ENCODE data around the gene TACC3. TPM values are rescaled to one million over a fixed set of nuclear protein-coding genes. Genes with fewer than 3 reads are reported as not detected.

Gene TACC3
- total RNA-seq (100 to 1,000 TPM; 100 to 165 (median 162) TPM), polyA plus RNA-seq (100 to 1,000 TPM in 1 of 2 donors, 10 to 100 TPM in 1; 70.5 to 100 TPM), total RNA-seq (160 reads per million, percentile 91 among the genes with 10 or more reads in this experiment)

GRCh38 chr4:1721003-1721665 is at the start of gene TACC3, which contains the start of gene TMEM129:
Gene TACC3 (plus strand): TSS chr4:1721521. CDS start chr4:1723422, 1,901 bp downstream.
Gene TMEM129 (minus strand): TSS chr4:1721323. CDS start chr4:1720837, 486 bp downstream.
- peaks cover 0 to 30% (median 4%) of the 10 kb centered on the region in 5 donors for H3K36me3 Mint-ChIP-seq
- peaks cover 25 to 56% (median 52%) of the 10 kb centered on the region in 7 donors for H3K4me1 Mint-ChIP-seq
- Histone ChIP-seq H3K9me3 (ENCODE audit: control insufficient read depth in 2 of 3, low read length in 3 of 3) (no peaks in the 10 kb centered on the region), H3K36me3 (ENCODE audit: control insufficient read depth in 2 of 3, insufficient read depth in 3 of 3, low read length in 3 of 3) (peaks cover 0 to 35% (median 4%) of the 10 kb centered on the region in 3 experiments), H3K4me1 (ENCODE audit: control insufficient read depth in 2 of 2, insufficient read depth in 2 of 2, low read length in 2 of 2) (peaks cover 45 to 52% of the 10 kb centered on the region in 2 donors), H3K27ac (ENCODE audit: low read depth, low read length) (peak within 1 kb of the TSS; percentile 88), H3K4me3 (ENCODE audit: low read length) (peak within 1 kb of the TSS; percentile 70), H3K27me3 (ENCODE audit: control insufficient read depth in 2 of 2, insufficient read depth in 2 of 2, low read length in 2 of 2) (no peaks in the 10 kb centered on the region)
- peak; percentile 79 to 97 (median 95) for DNase-seq
- H3K9me3 Mint-ChIP-seq: peaks cover 0 to 2% (median 0%) of the 10 kb centered on the region in 11 donors
- ATAC-seq: peak; percentile 92
- H3K27ac Mint-ChIP-seq: peak within 1 kb of the TSS; percentile 98 to 100 (median 99)
- H3K27me3 Mint-ChIP-seq: no peaks in the 10 kb centered on the region
- ChIA-PET CTCF (interaction anchor here (0.5 to 0.9 kb wide), 3 partner anchors 8 to 784 kb away, joined by 3 to 4 read pairs (median 4); no protein-coding TSS in a partner anchor), POLR2A (interaction anchor here (1.0 to 7.4 kb wide), 8 partner anchors 8 to 375 kb away, joined by 3 to 119 read pairs (median 6); partner anchors contain the start of gene SLBP)
- intact Hi-C loops (cut with micrococcal nuclease): loop anchor here (1.0 to 5.0 kb wide), 9 partner anchors 9 to 1241 kb away; partner anchors contain the start of genes NSD2 (in 2 of the 2), SLBP (in 2 of the 2), FAM53A (in 1 of the 2) and GRK4 (in 1 of the 2)
- peak within 1 kb of the TSS; percentile 79 to 97 (median 93) for H3K4me3 Mint-ChIP-seq

GRCh38 chr4:1673671-1674070 is 47.6 kb upstream of the TACC3 start:
- intact Hi-C loops (cut with micrococcal nuclease): no loop called here
- H3K27me3 ChIP-seq (ENCODE audit: control insufficient read depth in 2 of 2, insufficient read depth in 2 of 2, low read length in 2 of 2): no peaks in the 10 kb centered on the region
- Mint-ChIP-seq H3K4me3 (no peak overlapping the region), H3K36me3 (peaks cover 0 to 14% (median 0%) of the 10 kb centered on the region in 5 donors), H3K27ac (no peak overlapping the region), H3K4me1 (peaks cover 0 to 4% (median 0%) of the 10 kb centered on the region in 7 donors), H3K9me3 (no peaks in the 10 kb centered on the region), H3K27me3 (peaks cover 0 to 3% (median 0%) of the 10 kb centered on the region in 5 donors)
- ChIA-PET CTCF (interaction anchor here (0.9 kb wide), 1 partner anchor 71 kb away, joined by 4 read pairs; no protein-coding TSS in a partner anchor), POLR2A (no interaction called here)
- no peak for ATAC-seq
- H3K27ac ChIP-seq (ENCODE audit: low read depth, low read length): no peak overlapping the region
- H3K4me3 ChIP-seq (ENCODE audit: low read length): no peak overlapping the region
- no peak for DNase-seq
- H3K36me3 ChIP-seq (ENCODE audit: control insufficient read depth in 2 of 3, insufficient read depth in 3 of 3, low read length in 3 of 3): no peaks in the 10 kb centered on the region
- no peaks in the 10 kb centered on the region for H3K4me1 ChIP-seq (ENCODE audit: control insufficient read depth in 2 of 2, insufficient read depth in 2 of 2, low read length in 2 of 2)
- H3K9me3 ChIP-seq (ENCODE audit: control insufficient read depth in 2 of 3, low read length in 3 of 3): no peaks in the 10 kb centered on the region

DNA sequence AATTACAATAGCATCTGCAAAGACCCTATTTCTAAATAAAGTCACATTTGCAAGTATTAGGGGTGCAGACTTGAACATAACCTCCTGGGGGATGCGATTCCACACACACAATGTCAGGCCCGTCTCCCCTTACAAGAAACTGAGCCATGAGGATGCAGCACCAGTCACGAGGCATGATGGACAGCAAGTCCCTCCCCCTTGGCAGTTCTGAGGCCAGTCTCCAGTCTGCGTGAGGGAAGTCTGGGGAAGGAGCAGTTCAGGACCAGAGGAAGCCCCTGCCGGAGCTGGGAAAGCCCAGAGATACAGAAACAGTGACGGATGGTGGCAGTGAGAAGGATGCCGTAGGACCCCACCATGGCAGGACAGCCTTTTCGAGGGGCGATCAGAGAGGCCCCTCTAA is 46.6 kb upstream of the TACC3 start:
- Histone ChIP-seq H3K36me3 (ENCODE audit: control insufficient read depth in 2 of 3, insufficient read depth in 3 of 3, low read length in 3 of 3) (no peaks in the 10 kb centered on the region), H3K9me3 (ENCODE audit: control insufficient read depth in 2 of 3, low read length in 3 of 3) (no peaks in the 10 kb centered on the region), H3K27me3 (ENCODE audit: control insufficient read depth in 2 of 2, insufficient read depth in 2 of 2, low read length in 2 of 2) (no peaks in the 10 kb centered on the region), H3K27ac (ENCODE audit: low read depth, low read length) (no peak overlapping the region), H3K4me3 (ENCODE audit: low read length) (no peak overlapping the region), H3K4me1 (ENCODE audit: control insufficient read depth in 2 of 2, insufficient read depth in 2 of 2, low read length in 2 of 2) (no peaks in the 10 kb centered on the region)
- H3K9me3 Mint-ChIP-seq: no peaks in the 10 kb centered on the region
- ChIA-PET POLR2A (no interaction called here), CTCF (no interaction called here)
- H3K4me1 Mint-ChIP-seq: peaks cover 0 to 4% (median 0%) of the 10 kb centered on the region in 7 donors
- ATAC-seq: no peak
- H3K27ac Mint-ChIP-seq: no peak overlapping the region
- peaks cover 0 to 11% (median 0%) of the 10 kb centered on the region in 5 donors for H3K36me3 Mint-ChIP-seq
- intact Hi-C loops (cut with micrococcal nuclease): no loop called here
- H3K4me3 Mint-ChIP-seq: no peak overlapping the region
- peaks cover 0 to 3% (median 0%) of the 10 kb centered on the region in 5 donors for H3K27me3 Mint-ChIP-seq
- no peak for DNase-seq

DNA sequence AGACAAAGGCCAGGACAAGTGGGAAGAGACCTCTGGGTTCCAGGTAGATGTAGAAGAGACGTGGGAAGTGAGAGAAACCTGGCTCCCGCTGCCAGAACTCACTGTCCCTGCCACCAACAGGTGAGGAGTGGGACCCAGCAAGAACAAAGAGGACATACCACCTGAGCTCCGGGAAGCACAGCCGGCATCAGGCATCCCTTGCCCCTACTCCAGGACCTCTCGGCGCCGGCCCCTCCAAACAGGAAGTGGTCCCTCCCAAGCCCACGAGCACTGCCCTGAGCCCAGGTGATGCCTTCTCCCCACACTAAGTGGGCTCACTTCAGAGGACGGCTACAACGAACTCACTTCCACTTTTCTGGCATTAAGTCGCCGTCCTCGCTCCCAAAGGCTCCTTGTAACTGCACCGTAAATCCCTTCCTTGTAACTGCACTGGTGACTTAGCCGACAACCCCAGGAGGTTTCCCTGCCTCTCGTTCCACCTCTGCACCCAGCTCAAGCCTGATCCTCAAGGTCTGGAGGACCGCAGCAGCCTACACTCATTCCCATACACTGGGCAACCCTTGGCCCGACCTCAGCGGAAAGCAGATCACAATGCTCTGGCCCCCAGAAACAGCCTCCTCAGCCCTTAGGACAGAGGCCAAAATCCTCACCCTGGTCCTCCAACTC is 46.1 kb upstream of the TACC3 start:
- ChIA-PET CTCF (no interaction called here), POLR2A (interaction anchor here (0.8 kb wide), 1 partner anchor 475 kb away, joined by 3 read pairs; no protein-coding TSS in a partner anchor)
- Histone ChIP-seq H3K27ac (ENCODE audit: low read depth, low read length) (no peak overlapping the region), H3K36me3 (ENCODE audit: control insufficient read depth in 2 of 3, insufficient read depth in 3 of 3, low read length in 3 of 3) (no peaks in the 10 kb centered on the region), H3K4me1 (ENCODE audit: control insufficient read depth in 2 of 2, insufficient read depth in 2 of 2, low read length in 2 of 2) (no peaks in the 10 kb centered on the region), H3K4me3 (ENCODE audit: low read length) (no peak overlapping the region), H3K27me3 (ENCODE audit: control insufficient read depth in 2 of 2, insufficient read depth in 2 of 2, low read length in 2 of 2) (no peaks in the 10 kb centered on the region), H3K9me3 (ENCODE audit: control insufficient read depth in 2 of 3, low read length in 3 of 3) (no peaks in the 10 kb centered on the region)
- Mint-ChIP-seq H3K4me1 (peaks cover 0 to 4% (median 0%) of the 10 kb centered on the region in 7 donors), H3K36me3 (peaks cover 0 to 11% (median 0%) of the 10 kb centered on the region in 5 donors), H3K4me3 (no peak overlapping the region), H3K27ac (no peak overlapping the region), H3K9me3 (no peaks in the 10 kb centered on the region), H3K27me3 (peaks cover 0 to 3% (median 0%) of the 10 kb centered on the region in 5 donors)
- ATAC-seq: no peak
- intact Hi-C loops (cut with micrococcal nuclease): no loop called here
- no peak for DNase-seq

- H3K27me3 ChIP-seq (ENCODE audit: control insufficient read depth in 2 of 2, insufficient read depth in 2 of 2, low read length in 2 of 2): no peaks in the 10 kb centered on the region
- DNase-seq (no peak), ATAC-seq (no peak)
- H3K27ac Mint-ChIP-seq: no peak overlapping the region
- intact Hi-C loops (cut with micrococcal nuclease): no loop called here
- no peak overlapping the region for H3K4me3 Mint-ChIP-seq
- no peaks in the 10 kb centered on the region for H3K36me3 ChIP-seq (ENCODE audit: control insufficient read depth in 2 of 3, insufficient read depth in 3 of 3, low read length in 3 of 3)
- no peaks in the 10 kb centered on the region for H3K9me3 Mint-ChIP-seq
- no peak overlapping the region for H3K4me3 ChIP-seq (ENCODE audit: low read length)
- peaks cover 0 to 3% (median 0%) of the 10 kb centered on the region in 5 donors for H3K27me3 Mint-ChIP-seq
- ChIA-PET CTCF (no interaction called here), POLR2A (interaction anchor here (0.8 kb wide), 1 partner anchor 476 kb away, joined by 3 read pairs; no protein-coding TSS in a partner anchor)
- peaks cover 0 to 11% (median 0%) of the 10 kb centered on the region in 5 donors for H3K36me3 Mint-ChIP-seq
- H3K27ac ChIP-seq (ENCODE audit: low read depth, low read length): no peak overlapping the region
- H3K4me1 ChIP-seq (ENCODE audit: control insufficient read depth in 2 of 2, insufficient read depth in 2 of 2, low read length in 2 of 2): no peaks in the 10 kb centered on the region
- H3K9me3 ChIP-seq (ENCODE audit: control insufficient read depth in 2 of 3, low read length in 3 of 3): no peaks in the 10 kb centered on the region
- peaks cover 0 to 4% (median 0%) of the 10 kb centered on the region in 7 donors for H3K4me1 Mint-ChIP-seq
Observed at GRCh38 chr4:1675802-1676137, 45.6 kb upstream of the TACC3 start.

- ChIA-PET CTCF (no interaction called here), POLR2A (no interaction called here)
- Mint-ChIP-seq H3K4me1 (peaks cover 0 to 4% (median 0%) of the 10 kb centered on the region in 7 donors), H3K9me3 (no peaks in the 10 kb centered on the region), H3K4me3 (no peak overlapping the region), H3K27ac (peak overlapping the region in 1 of 9 donors; percentile 17), H3K36me3 (peaks cover 0 to 11% (median 0%) of the 10 kb centered on the region in 5 donors), H3K27me3 (peaks cover 0 to 3% (median 0%) of the 10 kb centered on the region in 5 donors)
- intact Hi-C loops (cut with micrococcal nuclease): no loop called here
- no peak overlapping the region for H3K4me3 ChIP-seq (ENCODE audit: low read length)
- no peaks in the 10 kb centered on the region for H3K36me3 ChIP-seq (ENCODE audit: control insufficient read depth in 2 of 3, insufficient read depth in 3 of 3, low read length in 3 of 3)
- H3K27ac ChIP-seq (ENCODE audit: low read depth, low read length): no peak overlapping the region
- ATAC-seq (peak; percentile 54), DNase-seq (no peak)
- no peaks in the 10 kb centered on the region for H3K27me3 ChIP-seq (ENCODE audit: control insufficient read depth in 2 of 2, insufficient read depth in 2 of 2, low read length in 2 of 2)
- H3K9me3 ChIP-seq (ENCODE audit: control insufficient read depth in 2 of 3, low read length in 3 of 3): no peaks in the 10 kb centered on the region
- H3K4me1 ChIP-seq (ENCODE audit: control insufficient read depth in 2 of 2, insufficient read depth in 2 of 2, low read length in 2 of 2): no peaks in the 10 kb centered on the region
Observed at GRCh38 chr4:1676605-1677525, 44.5 kb upstream of the TACC3 start.
